Loucy (cell line): ENCODE results near the gene ASIC4.

Experiments
- H2AFZ ChIP-seq: fragments of 200-600 bp; sonication (generic); 2 replicates; pipeline ENCODE4 v1.6.0; 2016; ENCODE audit warnings: antibody characterized with exemption, mild to moderate bottlenecking, low read length, moderate library complexity
- H3F3A ChIP-seq: fragments of 200-600 bp; 2 replicates; pipeline ENCODE4 v1.6.0; 2016; ENCODE audit warnings: antibody characterized with exemption, low read depth, mild to moderate bottlenecking
- H3K27me3 ChIP-seq: fragments of 200-600 bp; sonication (generic); 2 replicates; pipeline ENCODE4 v1.6.1; 2014; ENCODE audit warnings: low read length, mild to moderate bottlenecking; ENCODE audit not compliant: insufficient read depth, poor library complexity, severe bottlenecking
- H3K36me3 ChIP-seq: fragments of 200-600 bp; sonication (generic); 2 replicates; pipeline ENCODE4 v1.6.1; 2016; ENCODE audit warnings: low read length; ENCODE audit not compliant: insufficient read depth
- H3K4me1 ChIP-seq: fragments of 200-600 bp; sonication (generic); 2 replicates; pipeline ENCODE4 v1.5.1; 2014; ENCODE audit warnings: low read length, mild to moderate bottlenecking; ENCODE audit not compliant: insufficient read depth, poor library complexity, severe bottlenecking
- H3K4me2 ChIP-seq: fragments of 200-600 bp; sonication (generic); 2 replicates; pipeline ENCODE4 v1.6.0; 2014; ENCODE audit warnings: antibody characterized with exemption, low read length, low read depth, mild to moderate bottlenecking; ENCODE audit not compliant: poor library complexity, severe bottlenecking
- H3K4me3 ChIP-seq: fragments of 200-600 bp; sonication (generic); 2 replicates; pipeline ENCODE4 v1.5.1; 2014; ENCODE audit warnings: low read length, mild to moderate bottlenecking, mixed read lengths; ENCODE audit not compliant: poor library complexity, severe bottlenecking
- H3K79me2 ChIP-seq: fragments of 200-600 bp; sonication (generic); 2 replicates; pipeline ENCODE4 v1.6.1; 2014; ENCODE audit warnings: low read length; ENCODE audit not compliant: insufficient read depth
- H3K9ac ChIP-seq: fragments of 200-600 bp; sonication (generic); 2 replicates; pipeline ENCODE4 v1.6.0; 2014; ENCODE audit warnings: mild to moderate bottlenecking, low read depth, low read length, moderate library complexity; ENCODE audit not compliant: poor library complexity, severe bottlenecking
- H3K9me2 ChIP-seq: fragments of 200-600 bp; sonication (generic); replicated peaks from 2 replicates; pipeline ENCODE4 v1.6.1; 2016; ENCODE audit warnings: low read depth, low read length, mixed read lengths
- H3K9me3 ChIP-seq: fragments of 200-600 bp; sonication (generic); 2 replicates; pipeline ENCODE4 v1.6.1; 2014; ENCODE audit warnings: mild to moderate bottlenecking, antibody characterized with exemption, low read length, low read depth; ENCODE audit not compliant: insufficient read depth
- H4K20me1 ChIP-seq: fragments of 200-600 bp; sonication (generic); 2 replicates; pipeline ENCODE4 v1.6.0; 2014; ENCODE audit warnings: antibody characterized with exemption, low read length, mild to moderate bottlenecking; ENCODE audit not compliant: insufficient read depth, poor library complexity, severe bottlenecking
- EZH2phosphoT487 ChIP-seq: fragments of 200-600 bp; IDR thresholded peaks from 2 replicates; pipeline ENCODE4 v1.6.1; 2018; ENCODE audit warnings: antibody characterized with exemption, mild to moderate bottlenecking, moderate library complexity, borderline replicate concordance
- TF ChIP-seq, protein P1 (sequence below): fragments of 200-600 bp; sonication (generic); conservative IDR thresholded peaks from 2 replicates; pipeline ENCODE4 v1.5.1; 2014; ENCODE audit warnings: mild to moderate bottlenecking, antibody characterized with exemption, low read length

The ASIC4 gene

DNA sequence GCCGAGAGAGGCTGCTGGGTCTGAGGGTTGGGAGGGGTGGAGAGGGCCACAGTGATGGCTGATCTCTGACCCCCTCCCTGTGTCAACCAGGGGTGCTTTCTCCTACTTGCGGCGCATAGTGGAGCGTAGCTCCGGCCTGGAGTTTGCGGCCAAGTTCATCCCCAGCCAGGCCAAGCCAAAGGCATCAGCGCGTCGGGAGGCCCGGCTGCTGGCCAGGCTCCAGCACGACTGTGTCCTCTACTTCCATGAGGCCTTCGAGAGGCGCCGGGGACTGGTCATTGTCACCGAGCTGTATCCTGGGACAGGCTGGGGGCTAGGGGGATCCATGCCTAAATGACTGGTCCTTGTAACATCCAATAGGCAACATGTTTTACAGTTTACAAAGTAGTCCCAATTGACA, 36.5 kb upstream of the ASIC4 start:
- no peak overlapping the region for H3K9ac ChIP-seq
- H3F3A ChIP-seq = no peaks in the 10 kb centered on the region
- H3K36me3 ChIP-seq = no peaks in the 10 kb centered on the region
- H3K27me3 ChIP-seq = no peaks in the 10 kb centered on the region
- H3K4me3 ChIP-seq = no peak overlapping the region
- no peaks in the 10 kb centered on the region for H3K4me1 ChIP-seq
- H3K4me2 ChIP-seq = no peak overlapping the region
- no peak overlapping the region for H2AFZ ChIP-seq
- H3K9me3 ChIP-seq = no peaks in the 10 kb centered on the region
- H3K9me2 ChIP-seq = no peaks in the 10 kb centered on the region
- TF ChIP-seq EZH2phosphoT487 = no peak
- TF ChIP-seq, protein P1, sequence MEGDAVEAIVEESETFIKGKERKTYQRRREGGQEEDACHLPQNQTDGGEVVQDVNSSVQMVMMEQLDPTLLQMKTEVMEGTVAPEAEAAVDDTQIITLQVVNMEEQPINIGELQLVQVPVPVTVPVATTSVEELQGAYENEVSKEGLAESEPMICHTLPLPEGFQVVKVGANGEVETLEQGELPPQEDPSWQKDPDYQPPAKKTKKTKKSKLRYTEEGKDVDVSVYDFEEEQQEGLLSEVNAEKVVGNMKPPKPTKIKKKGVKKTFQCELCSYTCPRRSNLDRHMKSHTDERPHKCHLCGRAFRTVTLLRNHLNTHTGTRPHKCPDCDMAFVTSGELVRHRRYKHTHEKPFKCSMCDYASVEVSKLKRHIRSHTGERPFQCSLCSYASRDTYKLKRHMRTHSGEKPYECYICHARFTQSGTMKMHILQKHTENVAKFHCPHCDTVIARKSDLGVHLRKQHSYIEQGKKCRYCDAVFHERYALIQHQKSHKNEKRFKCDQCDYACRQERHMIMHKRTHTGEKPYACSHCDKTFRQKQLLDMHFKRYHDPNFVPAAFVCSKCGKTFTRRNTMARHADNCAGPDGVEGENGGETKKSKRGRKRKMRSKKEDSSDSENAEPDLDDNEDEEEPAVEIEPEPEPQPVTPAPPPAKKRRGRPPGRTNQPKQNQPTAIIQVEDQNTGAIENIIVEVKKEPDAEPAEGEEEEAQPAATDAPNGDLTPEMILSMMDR = no peak
- H3K79me2 ChIP-seq = no peaks in the 10 kb centered on the region
- H4K20me1 ChIP-seq = no peaks in the 10 kb centered on the region

DNA sequence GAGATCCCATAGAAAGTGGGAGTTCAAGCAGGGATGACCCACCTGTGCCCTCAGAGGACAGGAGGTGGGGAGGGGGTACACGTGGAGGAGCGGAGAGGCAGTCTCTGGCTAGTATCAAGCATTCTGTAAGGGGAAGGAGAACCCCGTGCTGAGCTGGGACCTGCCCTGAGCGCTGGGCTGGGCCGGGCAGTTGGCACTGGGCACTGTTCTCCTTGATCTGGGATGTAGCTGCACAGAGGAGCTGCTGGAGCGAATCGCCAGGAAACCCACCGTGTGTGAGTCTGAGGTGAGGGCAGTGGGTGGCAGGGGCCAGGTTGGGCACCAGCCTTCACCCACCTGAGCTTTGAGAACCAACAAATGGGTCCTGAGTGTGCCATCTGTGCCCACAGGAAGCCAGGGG, 35.4 kb upstream of the ASIC4 start:
- H3K9ac ChIP-seq = no peak overlapping the region
- H3K27me3 ChIP-seq = no peaks in the 10 kb centered on the region
- no peak overlapping the region for H2AFZ ChIP-seq
- no peaks in the 10 kb centered on the region for H3K79me2 ChIP-seq
- H3K4me3 ChIP-seq = no peak overlapping the region
- H3K9me3 ChIP-seq = no peaks in the 10 kb centered on the region
- H3K4me1 ChIP-seq = no peaks in the 10 kb centered on the region
- H3K9me2 ChIP-seq = no peaks in the 10 kb centered on the region
- H3F3A ChIP-seq = no peaks in the 10 kb centered on the region
- H3K4me2 ChIP-seq = no peak overlapping the region
- no peaks in the 10 kb centered on the region for H4K20me1 ChIP-seq
- TF ChIP-seq, protein P1 = no peak
- no peak for TF ChIP-seq EZH2phosphoT487
- no peaks in the 10 kb centered on the region for H3K36me3 ChIP-seq

DNA sequence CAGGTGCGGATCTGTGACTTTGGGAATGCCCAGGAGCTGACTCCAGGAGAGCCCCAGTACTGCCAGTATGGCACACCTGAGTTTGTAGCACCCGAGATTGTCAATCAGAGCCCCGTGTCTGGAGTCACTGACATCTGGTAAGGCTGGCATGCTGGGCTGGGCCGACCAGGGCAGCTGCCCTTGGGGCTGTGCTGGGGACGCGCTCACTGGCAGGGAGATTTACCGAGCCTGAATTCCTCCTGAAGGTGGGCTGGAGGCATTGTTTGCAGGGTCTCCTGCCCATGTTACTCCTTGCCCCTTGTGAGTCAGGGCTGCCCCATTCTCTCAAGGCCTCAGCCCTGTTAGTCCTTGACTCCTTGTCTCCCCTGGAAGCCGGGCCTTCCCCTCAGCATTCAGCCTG, 34.3 kb upstream of the ASIC4 start:
- H4K20me1 ChIP-seq = no peaks in the 10 kb centered on the region
- no peak overlapping the region for H3K4me3 ChIP-seq
- H3K27me3 ChIP-seq = no peaks in the 10 kb centered on the region
- H3F3A ChIP-seq = no peaks in the 10 kb centered on the region
- H3K79me2 ChIP-seq = no peaks in the 10 kb centered on the region
- H3K4me2 ChIP-seq = no peak overlapping the region
- H2AFZ ChIP-seq = no peak overlapping the region
- no peaks in the 10 kb centered on the region for H3K9me2 ChIP-seq
- H3K9me3 ChIP-seq = no peaks in the 10 kb centered on the region
- H3K4me1 ChIP-seq = no peaks in the 10 kb centered on the region
- no peak overlapping the region for H3K9ac ChIP-seq
- no peaks in the 10 kb centered on the region for H3K36me3 ChIP-seq
- no peak for TF ChIP-seq EZH2phosphoT487
- TF ChIP-seq, protein P1 = no peak
